NCI-H748 (cell line): ENCODE measurements around the gene EPS8.

Source experiments
- DNase-seq: peaks from one replicate; lab custom pipeline; 2025; ENCODE audit not compliant: unreplicated experiment; lab: John Stamatoyannopoulos, UW

Gene EPS8

GRCh38 chr12:15698377-15698871 is 90.8 kb downstream of the EPS8 start:
- no peak for DNase-seq

GRCh38 chr12:15697201-15697600 is 92.0 kb downstream of the EPS8 start:
- DNase-seq: no peak

DNA sequence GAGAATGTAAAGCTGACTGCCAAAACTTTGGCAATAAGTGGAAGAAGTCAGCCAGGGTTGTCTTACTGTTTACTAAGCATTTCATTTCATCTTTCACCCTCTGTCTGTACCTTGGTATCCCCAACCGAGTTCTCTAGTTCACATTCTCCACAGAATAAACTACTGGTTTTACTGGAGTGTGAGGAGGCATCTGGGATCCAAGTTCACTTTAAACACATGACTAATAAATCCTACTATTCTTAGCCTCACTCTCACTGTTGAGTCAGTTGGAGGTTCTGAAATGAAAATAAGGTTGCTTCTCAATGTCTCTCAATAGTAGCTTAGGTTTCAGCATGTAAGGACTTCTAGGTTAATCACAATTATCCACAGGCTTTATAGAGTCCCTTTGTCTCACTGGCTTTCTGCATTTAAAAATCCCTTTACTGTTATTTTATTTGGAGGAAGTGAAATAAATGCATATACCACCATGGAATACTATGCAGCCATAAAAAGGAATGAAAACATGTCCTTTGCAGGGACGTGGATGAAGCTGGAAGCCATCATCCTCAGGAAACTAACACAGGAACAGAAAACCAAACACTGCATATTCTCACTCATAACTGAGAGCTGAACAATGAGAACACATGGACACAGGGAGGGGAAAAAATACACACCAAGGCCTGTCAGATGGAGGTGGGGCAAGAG is 95.8 kb downstream of the EPS8 start:
- DNase-seq: no peak

- no peak for DNase-seq
These were observed 97.8 kb downstream of the EPS8 start for GRCh38 chr12:15691388-15691787.

DNA sequence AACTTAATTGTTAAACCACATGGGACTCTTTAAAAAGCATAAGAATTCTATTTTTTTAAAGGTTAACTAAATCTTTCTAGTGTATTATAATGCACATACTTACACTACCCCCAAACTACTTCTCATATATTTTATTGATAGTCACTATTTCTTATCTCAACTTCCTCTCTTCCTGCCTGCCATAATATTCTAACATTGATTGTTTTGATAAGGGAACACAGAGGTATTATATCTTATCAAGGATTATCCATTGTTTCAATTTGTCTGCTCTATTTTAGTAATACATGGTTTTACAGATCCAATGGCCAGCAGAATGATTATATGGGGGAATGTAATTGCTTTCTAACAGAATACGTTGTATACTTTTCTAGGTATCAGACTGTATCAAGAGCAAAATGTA is 98.9 kb downstream of the EPS8 start:
- DNase-seq: no peak

- no peak for DNase-seq
These were observed 99.4 kb downstream of the EPS8 start for GRCh38 chr12:15689751-15690191.

DNA sequence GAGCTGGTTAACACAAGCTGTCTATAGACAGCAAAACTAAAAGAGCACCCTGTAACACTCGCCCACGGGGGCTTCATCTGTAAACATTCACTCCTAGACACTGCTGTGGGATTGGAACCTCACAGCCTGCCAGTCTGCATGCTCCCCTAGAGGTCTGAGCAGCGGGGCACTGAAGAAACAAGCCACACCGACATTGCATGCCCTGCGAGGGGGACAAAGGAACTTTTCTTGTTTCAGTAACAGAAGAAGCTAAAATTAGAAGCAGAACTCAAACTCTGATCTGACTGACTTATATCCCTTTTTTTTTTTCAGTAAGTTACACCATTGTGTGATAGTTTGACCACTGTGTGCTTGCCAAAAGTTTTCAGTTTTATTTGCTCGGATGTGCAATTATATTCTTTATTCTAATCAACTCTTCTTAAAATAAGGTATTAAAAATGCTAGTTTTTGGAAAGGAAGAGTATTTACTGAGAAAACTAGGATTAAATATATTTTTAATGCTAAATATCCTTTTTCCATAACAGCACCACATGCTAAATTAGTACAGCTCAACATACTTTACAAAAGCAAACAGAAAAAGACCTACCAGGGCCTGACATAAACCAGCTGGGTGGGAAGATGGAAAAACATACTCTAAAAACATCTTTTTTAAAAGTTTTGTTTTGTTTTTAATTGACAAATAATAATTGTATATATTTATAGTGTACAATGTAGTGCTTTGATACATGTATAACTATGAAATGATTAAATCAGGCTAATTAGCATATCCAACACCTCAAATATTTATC is 100.2 kb downstream of the EPS8 start:
- no peak for DNase-seq

GRCh38 chr12:15688202-15688736 is 100.9 kb downstream of the EPS8 start:
- peak; percentile 3 for DNase-seq

DNA sequence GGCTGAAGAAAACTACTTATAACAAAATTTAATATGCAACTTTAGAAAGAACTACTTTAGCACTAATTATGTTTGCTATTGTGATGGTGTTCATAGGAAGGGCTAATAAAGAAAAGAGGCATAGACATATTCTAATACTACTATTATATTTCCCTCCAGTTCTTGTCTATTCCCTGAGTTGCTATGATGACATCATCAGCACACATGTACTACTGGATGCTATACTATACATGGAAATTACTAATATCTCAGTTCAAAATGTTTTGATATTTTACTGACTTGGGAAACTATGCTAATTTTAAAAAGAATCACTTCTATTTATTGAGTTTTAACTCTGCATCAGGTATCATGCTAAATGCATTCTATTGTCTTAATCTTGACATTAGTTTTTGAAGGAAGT is 101.6 kb downstream of the EPS8 start:
- DNase-seq: no peak

DNA sequence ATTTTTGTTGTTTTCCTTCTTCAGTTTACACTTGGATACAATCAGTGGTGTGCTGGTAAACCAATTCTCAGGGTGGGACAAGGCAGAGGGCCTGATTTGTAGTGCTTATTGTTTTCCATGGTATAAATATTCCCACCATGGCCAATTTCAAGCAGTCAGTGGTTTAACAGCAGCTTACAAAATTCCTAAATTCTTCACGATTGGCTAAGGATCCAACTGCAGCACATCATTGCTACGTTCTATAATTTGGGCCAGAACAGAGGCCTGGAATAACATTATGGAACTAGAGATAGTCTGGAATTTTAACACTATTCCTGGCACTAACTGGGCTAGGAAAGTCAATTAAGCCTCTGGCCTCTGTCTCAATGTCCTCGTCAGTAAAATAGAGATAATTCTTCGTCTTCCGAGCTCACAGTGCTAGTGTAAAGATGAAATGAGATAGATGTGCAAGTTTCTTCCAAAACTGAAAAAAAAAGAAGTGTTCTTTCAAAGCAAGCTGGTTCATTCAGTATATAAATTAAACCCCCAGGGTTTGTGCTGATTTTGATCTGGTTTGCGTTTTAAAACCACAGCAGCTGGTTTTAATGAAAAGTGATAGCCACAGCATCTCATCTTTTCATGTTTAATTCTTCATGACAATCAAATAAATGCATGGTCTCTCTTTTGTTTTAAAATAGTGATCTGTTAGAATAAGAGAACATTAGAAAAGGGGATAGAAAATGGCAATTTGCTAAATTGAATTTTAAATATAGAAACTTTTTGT is 104.1 kb downstream of the EPS8 start:
- no peak for DNase-seq

DNA sequence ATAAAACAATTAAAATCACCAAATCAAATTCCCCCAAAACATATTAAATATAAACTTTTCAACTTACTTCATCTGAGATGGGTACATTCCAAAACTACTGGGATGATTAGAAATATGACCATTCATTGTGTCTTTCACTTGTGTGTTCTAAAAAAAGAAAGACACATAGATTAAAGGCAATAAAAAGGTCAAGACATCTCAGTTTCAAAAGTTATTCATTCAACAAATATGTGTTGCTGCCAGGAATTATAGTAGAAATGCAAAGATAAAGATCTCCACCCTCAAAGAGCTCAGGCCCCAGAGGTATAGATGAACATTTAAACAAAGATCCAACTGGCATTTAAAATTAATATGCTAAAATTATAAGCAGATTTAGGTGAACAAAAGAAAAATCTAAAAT is 106.4 kb downstream of the EPS8 start:
- no peak for DNase-seq

- no peak for DNase-seq
These were observed 110.0 kb downstream of the EPS8 start for GRCh38 chr12:15679151-15679550.

DNA sequence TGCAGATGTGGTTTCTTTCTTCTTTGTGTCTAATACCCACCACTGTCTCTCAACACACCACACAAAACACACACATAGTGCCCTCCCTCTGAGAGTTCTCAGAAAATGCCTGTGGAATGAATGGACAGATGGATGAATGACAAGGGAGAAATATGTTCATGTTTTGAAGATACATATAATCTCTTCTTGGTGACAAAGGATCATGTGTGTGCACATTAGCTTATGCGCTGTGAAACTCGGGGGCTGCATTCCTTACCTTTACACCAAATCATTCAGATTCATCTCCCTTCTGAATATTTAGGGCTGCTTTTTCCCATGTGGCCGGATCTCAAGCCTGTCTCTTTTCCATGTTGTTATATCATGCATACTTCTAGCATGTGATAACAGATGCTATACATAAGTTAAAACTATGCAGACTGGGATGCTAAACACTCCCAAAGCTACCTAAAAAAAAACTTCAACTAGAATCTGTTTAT is 111.4 kb downstream of the EPS8 start:
- no peak for DNase-seq

GRCh38 chr12:15677228-15677627 is 112.0 kb downstream of the EPS8 start:
- no peak for DNase-seq

- DNase-seq: peak; percentile 44
These were observed 116.4 kb downstream of the EPS8 start for GRCh38 chr12:15672671-15673270.

GRCh38 chr12:15670756-15671155 is 118.4 kb downstream of the EPS8 start:
- no peak for DNase-seq

DNA sequence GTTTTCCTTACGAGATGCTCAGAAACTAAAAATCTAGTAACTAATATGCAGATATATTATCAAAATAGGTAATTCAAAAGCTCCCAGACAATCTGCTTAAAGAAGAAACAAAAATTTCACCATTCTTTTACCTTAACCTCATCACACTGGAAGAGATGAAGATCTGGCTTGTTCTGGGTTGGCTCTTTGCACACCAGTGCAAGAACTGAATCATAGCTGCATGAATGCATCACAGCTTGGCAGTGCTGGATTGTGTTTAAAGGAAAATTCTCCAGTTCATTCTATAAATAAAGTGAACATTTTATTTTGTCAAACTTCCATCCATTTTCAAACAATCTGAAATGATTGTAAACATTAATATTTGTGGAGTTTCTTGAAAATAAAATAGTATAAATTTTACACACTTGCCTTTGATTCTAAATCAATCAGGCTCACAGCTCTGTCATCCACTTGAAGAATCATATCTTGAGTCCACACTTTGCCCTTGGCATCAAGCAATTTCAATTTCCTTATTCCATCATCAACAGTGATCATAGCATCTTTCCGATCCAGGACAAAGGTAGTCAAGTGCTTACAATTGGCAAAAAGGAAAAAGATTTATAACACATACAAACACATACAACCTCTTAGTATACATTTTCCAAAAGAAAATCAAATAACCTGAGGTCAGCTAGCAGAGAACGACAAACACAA is 119.8 kb downstream of the EPS8 start:
- DNase-seq: no peak

DNA sequence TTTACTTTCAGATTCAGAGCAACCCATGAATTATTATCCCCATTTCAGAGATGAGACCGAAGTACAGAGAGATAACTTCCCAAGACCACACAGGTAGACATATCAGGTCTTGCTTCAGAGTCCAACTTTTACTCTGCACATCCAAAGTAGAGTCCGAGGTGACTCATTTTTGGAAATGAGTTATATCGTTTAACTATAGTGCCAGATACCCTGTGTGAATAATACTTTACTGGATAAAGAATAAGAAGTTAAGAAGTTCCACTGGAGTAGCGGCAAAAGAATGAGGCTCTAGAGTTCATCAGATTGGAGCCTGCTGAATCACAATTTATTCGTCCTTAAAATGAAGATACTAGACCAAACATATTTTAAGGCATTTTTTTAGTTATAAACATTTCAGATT is 124.7 kb downstream of the EPS8 start:
- DNase-seq: no peak

- DNase-seq: no peak
These were observed 126.1 kb downstream of the EPS8 start for GRCh38 chr12:15662983-15663659.
